GM13976 (cell line): ENCODE data around the gene VRK1.
A peak's percentile ranks its signal among the peaks of the same experiment; 100 is the strongest.

Source experiments
- DNase-seq: peaks from one replicate; pipeline ENCODE4 v3.0.0; 2012; ENCODE audit warnings: low spot score
- in situ Hi-C: fragments of 300-500 bp; cut with MboI; formaldehyde crosslinking; loops from one replicate; pipeline ENCODE4 v1.12.0; 2022; ENCODE audit warnings: low sequenced_read_pairs, mixed read lengths, inconsistent platforms; ENCODE audit not compliant: unreplicated experiment
- TF ChIP-seq, protein P1 (sequence below): IDR thresholded peaks from 2 replicates; pipeline ENCODE4 v1.5.1; 2012; ENCODE audit warnings: borderline replicate concordance, mild to moderate bottlenecking; ENCODE audit not compliant: insufficient read depth; ENCODE audit errors: extremely low read depth, missing control alignments, control extremely low read depth

The VRK1 gene

DNA sequence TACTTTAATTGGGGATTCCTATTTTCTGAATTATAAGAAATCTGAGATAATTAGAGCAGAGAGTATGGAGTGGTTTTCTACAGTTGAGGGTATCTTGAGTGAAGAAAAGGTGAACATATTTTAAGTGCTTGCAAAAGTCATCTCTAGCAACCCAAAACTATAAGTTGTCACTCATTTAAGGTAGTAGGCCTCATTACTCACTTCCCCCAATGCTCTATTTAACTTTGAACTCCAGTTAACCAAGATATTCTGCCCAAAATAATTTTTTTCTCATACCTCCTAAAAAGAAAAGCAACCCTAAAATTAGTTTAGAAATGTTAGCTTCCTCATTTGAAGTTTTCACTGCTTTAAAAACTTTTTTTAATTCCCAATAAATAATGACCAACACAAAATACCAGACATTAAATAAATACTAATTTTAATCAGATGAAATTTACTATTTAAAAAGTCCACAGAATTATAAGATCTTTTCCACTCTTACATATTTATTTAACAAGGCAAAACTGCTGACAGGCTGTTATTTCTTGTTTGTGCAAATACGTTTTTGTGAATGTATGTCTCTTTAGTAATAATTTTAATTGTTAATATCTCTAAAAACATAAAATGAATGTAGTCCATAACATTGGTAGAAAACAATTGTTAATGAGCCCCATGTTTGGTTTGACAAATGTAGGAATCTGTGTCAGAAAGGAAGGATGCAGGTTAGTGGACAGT lies 47.8 kb downstream of the VRK1 start:
- in situ Hi-C loops = no loop called here
- TF ChIP-seq, protein P1, sequence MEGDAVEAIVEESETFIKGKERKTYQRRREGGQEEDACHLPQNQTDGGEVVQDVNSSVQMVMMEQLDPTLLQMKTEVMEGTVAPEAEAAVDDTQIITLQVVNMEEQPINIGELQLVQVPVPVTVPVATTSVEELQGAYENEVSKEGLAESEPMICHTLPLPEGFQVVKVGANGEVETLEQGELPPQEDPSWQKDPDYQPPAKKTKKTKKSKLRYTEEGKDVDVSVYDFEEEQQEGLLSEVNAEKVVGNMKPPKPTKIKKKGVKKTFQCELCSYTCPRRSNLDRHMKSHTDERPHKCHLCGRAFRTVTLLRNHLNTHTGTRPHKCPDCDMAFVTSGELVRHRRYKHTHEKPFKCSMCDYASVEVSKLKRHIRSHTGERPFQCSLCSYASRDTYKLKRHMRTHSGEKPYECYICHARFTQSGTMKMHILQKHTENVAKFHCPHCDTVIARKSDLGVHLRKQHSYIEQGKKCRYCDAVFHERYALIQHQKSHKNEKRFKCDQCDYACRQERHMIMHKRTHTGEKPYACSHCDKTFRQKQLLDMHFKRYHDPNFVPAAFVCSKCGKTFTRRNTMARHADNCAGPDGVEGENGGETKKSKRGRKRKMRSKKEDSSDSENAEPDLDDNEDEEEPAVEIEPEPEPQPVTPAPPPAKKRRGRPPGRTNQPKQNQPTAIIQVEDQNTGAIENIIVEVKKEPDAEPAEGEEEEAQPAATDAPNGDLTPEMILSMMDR = no peak
- peak; percentile 11 for DNase-seq

- TF ChIP-seq, protein P1 = no peak
- no peak for DNase-seq
- in situ Hi-C loops = no loop called here
Measured at GRCh38 chr14:96847451-96847850, 50.3 kb downstream of the VRK1 start.

- in situ Hi-C loops = no loop called here
- no peak for DNase-seq
- TF ChIP-seq, protein P1 = no peak
Measured at GRCh38 chr14:96848011-96848410, 50.8 kb downstream of the VRK1 start.

DNA sequence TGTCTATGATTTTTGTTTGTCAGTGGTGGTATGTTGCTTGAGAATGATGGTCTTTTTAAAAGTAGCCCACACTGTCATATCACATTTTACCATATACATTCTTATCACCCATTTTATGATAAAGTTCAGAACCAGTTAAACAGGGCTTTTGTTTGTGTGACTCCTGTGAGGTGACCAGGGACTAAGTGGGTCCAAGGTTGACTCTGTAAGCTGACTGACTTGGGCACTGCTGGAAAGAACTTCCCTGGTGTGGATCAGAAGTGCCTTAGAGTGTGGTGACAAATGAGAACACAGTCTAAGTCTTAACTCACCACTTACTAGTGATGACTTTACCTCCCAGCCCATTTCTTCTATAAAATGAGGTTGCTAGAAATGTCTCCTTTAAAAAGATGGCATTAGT lies 52.6 kb downstream of the VRK1 start:
- no peak for DNase-seq
- in situ Hi-C loops = no loop called here
- TF ChIP-seq, protein P1 = no peak

GRCh38 chr14:96851694-96852381 lies 54.7 kb downstream of the VRK1 start:
- TF ChIP-seq, protein P1 = no peak
- DNase-seq = no peak
- in situ Hi-C loops = no loop called here

GRCh38 chr14:96852823-96853422 lies 55.7 kb downstream of the VRK1 start:
- in situ Hi-C loops = no loop called here
- TF ChIP-seq, protein P1 = peak; percentile 55
- peak; percentile 19 for DNase-seq
